SIG-M5 (cell line): ENCODE measurements around the gene RPP30.

Source experiments
- DNase-seq: peaks from one replicate; lab custom pipeline; 2025; lab: John Stamatoyannopoulos, UW

RPP30 gene

DNA sequence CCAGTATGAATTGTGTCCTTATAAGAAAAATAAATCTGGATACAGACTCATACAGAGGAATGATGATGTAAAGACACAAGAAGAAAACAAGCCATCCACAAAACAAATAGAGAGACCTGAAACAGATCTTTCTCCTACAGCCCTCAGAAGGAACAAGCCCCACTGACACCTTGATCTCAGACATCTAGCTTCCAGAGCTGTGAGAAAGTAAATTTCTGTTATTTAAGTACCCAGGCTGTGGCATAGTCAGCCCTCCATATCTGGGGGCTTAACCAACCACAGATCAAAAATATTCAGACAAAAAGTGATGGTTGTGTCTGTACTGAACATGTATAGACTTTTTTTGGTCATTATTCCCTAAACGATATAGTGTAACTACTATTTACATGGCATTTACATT lies 73.0 kb downstream of the RPP30 start:
- DNase-seq = no peak

DNA sequence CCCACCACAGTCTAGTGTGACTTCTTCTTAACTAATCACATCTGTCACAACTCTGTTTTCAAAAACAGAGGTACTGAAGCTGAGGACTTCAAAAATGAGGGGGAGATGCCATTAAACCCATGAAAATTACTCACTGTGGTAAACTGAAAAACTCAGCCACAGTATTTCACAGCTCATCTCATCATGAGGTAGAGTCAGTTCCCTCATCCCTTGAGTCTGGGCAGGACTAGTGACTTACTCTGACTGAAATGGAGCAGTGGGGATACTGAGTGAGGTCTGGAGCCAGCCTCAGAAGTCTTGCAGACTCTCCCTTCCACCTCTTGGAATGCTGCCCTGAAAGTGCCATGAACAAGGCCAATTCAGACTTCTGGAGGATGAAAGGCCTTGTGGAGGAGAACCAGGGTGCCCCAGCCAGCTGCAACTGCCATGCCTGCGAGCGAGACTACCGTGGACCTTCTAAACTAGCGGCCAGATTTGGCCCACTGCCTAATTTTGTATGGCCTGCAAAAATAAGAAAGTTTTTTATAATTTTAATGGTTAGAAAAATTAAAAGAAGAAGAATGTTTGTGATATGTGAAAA lies 73.8 kb downstream of the RPP30 start:
- no peak for DNase-seq

DNA sequence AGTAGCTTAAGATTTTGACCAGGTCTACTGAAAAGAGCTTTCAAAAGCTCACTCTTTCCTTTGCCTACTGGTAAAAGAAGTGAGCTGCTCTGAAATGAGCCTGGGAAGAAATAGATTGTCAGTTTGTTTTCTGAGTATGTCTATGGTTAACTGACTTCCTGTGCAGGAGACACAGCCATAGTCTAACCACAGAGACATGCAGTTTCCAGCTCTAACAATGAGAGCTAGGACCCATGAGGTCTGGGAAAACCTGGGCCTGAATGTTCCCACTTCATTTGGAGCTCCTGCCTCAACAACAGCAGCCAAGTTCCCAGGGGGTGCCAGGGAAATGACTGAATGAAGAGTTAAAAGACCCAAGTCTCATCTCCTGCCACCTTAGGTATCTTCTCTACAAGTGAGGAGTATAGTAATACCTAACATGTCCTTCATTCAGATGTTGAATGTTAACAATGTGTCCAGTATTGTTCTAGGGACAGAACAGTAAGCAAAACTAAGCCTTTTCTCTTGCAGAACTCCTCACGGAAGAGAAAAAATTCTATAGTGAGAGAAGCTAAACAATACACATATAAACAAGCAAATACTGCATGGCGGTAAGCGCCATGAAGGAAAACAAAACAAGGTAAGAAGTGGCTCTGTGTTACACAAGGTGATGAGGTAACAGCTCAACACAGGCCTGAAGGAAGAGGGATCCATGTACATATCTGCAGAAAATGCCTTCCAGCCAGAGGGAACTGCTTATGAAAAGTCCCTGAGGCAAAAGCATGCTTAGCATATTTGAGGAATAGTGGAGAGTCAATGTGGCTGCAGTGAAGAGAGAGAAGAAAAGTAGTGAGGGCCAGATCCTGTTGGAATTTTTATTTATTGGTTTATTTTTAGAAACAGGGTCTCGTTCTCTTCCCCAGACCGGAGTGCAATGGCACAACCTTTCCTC lies 75.5 kb downstream of the RPP30 start:
- DNase-seq = no peak
